GM12873 (cell line): ENCODE measurements around the gene MC1R.

Experiments used
- CTCF ChIP-seq: IDR thresholded peaks from 2 replicates; pipeline ENCODE4 v1.5.1; 2012; ENCODE audit warnings: low read depth, mild to moderate bottlenecking, moderate library complexity, low read length, control low read depth; ENCODE audit not compliant: insufficient read depth; ENCODE audit errors: missing control alignments

Gene MC1R

GRCh38 chr16:89920723-89921122 lies 2.1 kb downstream of the MC1R start:
- TF ChIP-seq CTCF = no peak

GRCh38 chr16:89921131-89921701 lies 2.6 kb downstream of the MC1R start:
- TF ChIP-seq CTCF = no peak

GRCh38 chr16:89921702-89922476 lies 3.2 kb downstream of the MC1R start:
- TF ChIP-seq CTCF = no peak

- no peak for TF ChIP-seq CTCF
These were observed 3.8 kb downstream of the MC1R start for GRCh38 chr16:89922477-89922883.

- no peak for TF ChIP-seq CTCF
These were observed 4.4 kb downstream of the MC1R start, which contains the start of gene TUBB3 for GRCh38 chr16:89922884-89923639. TSS of gene TUBB3 (plus strand) at chr16:89923342. CDS start at chr16:89923402, 60 bp downstream.

GRCh38 chr16:89923640-89924296 lies 5.1 kb downstream of the MC1R start:
- no peak for TF ChIP-seq CTCF
